SU-DHL-6 (cell line): ENCODE measurements around the gene OSBPL10.

ENCODE experiments used
- H2AFZ ChIP-seq: fragments of 200-600 bp; sonication (generic); 2 replicates; pipeline ENCODE4 v1.6.1; 2014; ENCODE audit warnings: low read depth, mild to moderate bottlenecking, moderate library complexity, mixed read lengths, antibody characterized with exemption, low read length; ENCODE audit not compliant: severe bottlenecking
- H3F3A ChIP-seq: fragments of 200-600 bp; shearing (Covaris generic); 2 replicates; pipeline ENCODE4 v1.6.0; 2016; ENCODE audit warnings: antibody characterized with exemption, mild to moderate bottlenecking; ENCODE audit not compliant: insufficient read depth
- H3K27ac ChIP-seq: fragments of 200-600 bp; sonication (generic); 2 replicates; pipeline ENCODE4 v1.5.1; 2016; ENCODE audit warnings: low read depth, mild to moderate bottlenecking, low read length, moderate library complexity, mixed read lengths
- H3K27me3 ChIP-seq: fragments of 200-600 bp; sonication (generic), shearing (Covaris generic); 2 replicates; pipeline ENCODE4 v1.6.0; 2014; ENCODE audit warnings: mild to moderate bottlenecking, low read length
- H3K36me3 ChIP-seq: fragments of 200-600 bp; sonication (generic); 2 replicates; pipeline ENCODE4 v1.6.1; 2014; ENCODE audit warnings: mild to moderate bottlenecking, low read length, mixed read lengths
- H3K4me2 ChIP-seq: fragments of 300-600, 200-600 bp; shearing (Covaris generic), sonication (generic); 2 replicates; pipeline ENCODE4 v1.6.0; 2014; ENCODE audit warnings: low read length, low read depth, mild to moderate bottlenecking; ENCODE audit not compliant: poor library complexity, severe bottlenecking
- H3K4me3 ChIP-seq: fragments of 200-600 bp; sonication (generic); 2 replicates; pipeline ENCODE4 v1.5.1; 2014; ENCODE audit warnings: antibody characterized with exemption, low read length, mild to moderate bottlenecking, mixed read lengths; ENCODE audit not compliant: insufficient read depth, poor library complexity, severe bottlenecking
- H3K79me2 ChIP-seq: fragments of 200-600 bp; sonication (generic); 2 replicates; pipeline ENCODE4 v1.6.1; 2014; ENCODE audit warnings: mild to moderate bottlenecking, low read length, moderate library complexity; ENCODE audit not compliant: insufficient read depth
- H3K9ac ChIP-seq: fragments of 200-600 bp; sonication (generic); 2 replicates; pipeline ENCODE4 v1.7.0; 2014; ENCODE audit warnings: mild to moderate bottlenecking, low read length
- H3K9me2 ChIP-seq: fragments of 200-600 bp; sonication (generic); replicated peaks from 2 replicates; pipeline ENCODE4 v1.6.1; 2014; ENCODE audit warnings: low read length; ENCODE audit not compliant: insufficient read depth
- H3K9me3 ChIP-seq: fragments of 200-600 bp; sonication (generic); 2 replicates; pipeline ENCODE4 v1.6.1; 2014; ENCODE audit warnings: low read length, mixed read lengths; ENCODE audit not compliant: insufficient read depth
- H4K20me1 ChIP-seq: fragments of 200-600 bp; sonication (generic); 2 replicates; pipeline ENCODE4 v1.6.1; 2014; ENCODE audit warnings: low read depth, mild to moderate bottlenecking, antibody characterized with exemption, low read length, moderate library complexity, mixed read lengths
- CTCF ChIP-seq: fragments of 200-600 bp; sonication (generic); IDR thresholded peaks from one replicate; pipeline ENCODE4 v1.5.1; 2017; ENCODE audit warnings: antibody characterized with exemption, mild to moderate bottlenecking, low read length, moderate library complexity; ENCODE audit not compliant: insufficient read depth, poor library complexity, severe bottlenecking
- EZH2phosphoT487 ChIP-seq: fragments of 200-600 bp; sonication (generic), shearing (Covaris generic); conservative IDR thresholded peaks from 2 replicates; pipeline ENCODE4 v1.6.1; 2018; ENCODE audit warnings: mild to moderate bottlenecking, antibody characterized with exemption, low read length, moderate library complexity, mixed read lengths

OSBPL10 gene

GRCh38 chr3:31748933-31749295, 232.1 kb downstream of the OSBPL10 start:
- H3K4me2 ChIP-seq, result no peak overlapping the region
- H3K9me3 ChIP-seq, result no peaks in the 10 kb centered on the region
- no peak overlapping the region for H3K9ac ChIP-seq
- H3K27ac ChIP-seq, result no peak overlapping the region
- no peaks in the 10 kb centered on the region for H3F3A ChIP-seq
- no peaks in the 10 kb centered on the region for H3K27me3 ChIP-seq
- H2AFZ ChIP-seq, result no peak overlapping the region
- peaks cover 47% of the 10 kb centered on the region for H3K79me2 ChIP-seq
- no peak for TF ChIP-seq EZH2phosphoT487
- TF ChIP-seq CTCF, result no peak
- no peaks in the 10 kb centered on the region for H3K9me2 ChIP-seq
- H4K20me1 ChIP-seq, result 0 out of 2 replicates have a peak, but pooled peaks cover 4% of the 10 kb centered on the region
- H3K36me3 ChIP-seq, result peaks cover 16% of the 10 kb centered on the region; the same call in 1 of the 2 replicates
- no peak overlapping the region for H3K4me3 ChIP-seq

- Histone ChIP-seq H3K79me2 (peaks cover 42% of the 10 kb centered on the region), H3K27ac (no peak overlapping the region), H3K4me3 (no peak overlapping the region), H3K9me2 (no peaks in the 10 kb centered on the region), H3K27me3 (no peaks in the 10 kb centered on the region), H3K4me2 (no peak overlapping the region), H3K9me3 (no peaks in the 10 kb centered on the region), H3K36me3 (peaks cover 16% of the 10 kb centered on the region; the same call in 1 of the 2 replicates), H4K20me1 (0 out of 2 replicates have a peak, but pooled peaks cover 4% of the 10 kb centered on the region), H3K9ac (no peak overlapping the region), H2AFZ (no peak overlapping the region), H3F3A (no peaks in the 10 kb centered on the region)
- no peak for TF ChIP-seq EZH2phosphoT487
- no peak for TF ChIP-seq CTCF
Measured at GRCh38 chr3:31748281-31748932, 232.7 kb downstream of the OSBPL10 start.

GRCh38 chr3:31747785-31748184, 233.3 kb downstream of the OSBPL10 start:
- Histone ChIP-seq H3K79me2 (peaks cover 36% of the 10 kb centered on the region), H2AFZ (no peak overlapping the region), H3K9me2 (no peaks in the 10 kb centered on the region), H3K36me3 (peaks cover 16% of the 10 kb centered on the region; the same call in 1 of the 2 replicates), H3K27ac (no peak overlapping the region), H3K4me2 (no peak overlapping the region), H3K27me3 (no peaks in the 10 kb centered on the region), H3K4me3 (no peak overlapping the region), H3F3A (no peaks in the 10 kb centered on the region), H3K9ac (no peak overlapping the region), H4K20me1 (0 out of 2 replicates have a peak, but pooled peaks cover 4% of the 10 kb centered on the region), H3K9me3 (no peaks in the 10 kb centered on the region)
- TF ChIP-seq EZH2phosphoT487 (no peak), CTCF (no peak)
